Epidermal melanocyte (primary cell): ENCODE data around the gene OXGR1.
"Not testable (repeated sequence)": the region's sequence is repeated elsewhere in the genome, so short reads cannot be mapped to it uniquely, and the experiment has no call there.

Experiments
- DNase-seq: peaks from one replicate; pipeline ENCODE4 v3.0.0; 2011; ENCODE audit warnings: low spot score; ENCODE audit not compliant: insufficient read length

OXGR1 gene

GRCh38 chr13:97005625-97006262, 11.5 kb upstream of the OXGR1 start:
- DNase-seq = no peak

- no peak for DNase-seq
Observed at GRCh38 chr13:97004886-97005285, 10.6 kb upstream of the OXGR1 start.

DNA sequence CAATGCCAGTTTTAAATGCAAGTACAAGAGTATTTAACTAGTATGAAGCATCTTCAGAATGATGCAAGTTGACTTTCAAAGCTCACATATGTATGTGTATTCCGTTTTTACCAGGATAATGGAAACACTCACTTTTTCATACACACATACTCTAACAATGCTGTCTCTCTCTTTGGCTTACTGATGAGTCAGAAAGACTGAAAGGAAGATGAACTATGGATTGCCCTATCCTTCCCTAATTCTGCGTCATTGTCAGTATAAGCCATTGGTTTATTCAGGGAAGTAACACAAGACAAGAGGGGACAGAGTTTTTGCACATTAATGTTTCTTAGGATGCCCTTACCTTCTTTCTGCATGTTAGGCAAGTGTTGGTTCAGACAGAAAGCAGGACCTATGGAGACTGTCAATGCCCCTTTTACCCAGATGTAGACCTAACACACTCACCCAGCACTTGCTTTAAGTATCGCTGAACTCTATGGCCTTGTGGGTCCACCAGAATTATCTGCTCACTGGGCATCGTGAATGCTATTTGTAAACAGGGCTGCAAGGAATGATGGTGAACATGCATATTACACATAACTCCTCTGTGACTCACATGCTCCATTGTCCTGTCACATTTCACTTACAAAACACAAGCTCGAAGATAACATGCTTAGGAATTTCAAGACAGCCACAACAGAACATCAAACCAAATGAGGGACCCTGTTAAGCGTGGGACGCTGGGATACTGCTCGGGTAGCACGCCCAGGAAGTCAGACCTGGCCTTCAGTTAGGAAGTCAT, 10.0 kb upstream of the OXGR1 start:
- DNase-seq = no peak

DNA sequence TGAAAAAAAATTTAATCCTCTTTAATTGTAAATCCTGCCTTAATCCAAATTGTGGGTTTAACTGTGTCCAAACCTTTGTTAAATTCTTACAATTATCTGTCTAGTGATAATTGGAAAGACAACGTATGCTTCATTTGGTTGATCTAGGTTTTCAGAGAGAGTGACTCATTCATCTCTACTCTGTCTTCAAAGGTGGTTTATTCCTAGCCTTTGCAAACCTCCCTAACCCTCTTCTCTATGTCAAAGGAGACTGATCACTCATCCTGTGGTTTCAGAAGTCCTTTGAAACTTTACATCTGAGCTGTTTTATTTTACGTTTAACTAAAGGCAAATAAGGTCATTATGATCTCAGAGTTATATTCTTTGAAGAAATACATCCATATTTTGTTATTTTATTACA, 8.8 kb upstream of the OXGR1 start:
- DNase-seq = no peak

GRCh38 chr13:97002581-97002980, 8.3 kb upstream of the OXGR1 start:
- DNase-seq = no peak

GRCh38 chr13:97001636-97002035, 7.4 kb upstream of the OXGR1 start:
- DNase-seq = no peak

DNA sequence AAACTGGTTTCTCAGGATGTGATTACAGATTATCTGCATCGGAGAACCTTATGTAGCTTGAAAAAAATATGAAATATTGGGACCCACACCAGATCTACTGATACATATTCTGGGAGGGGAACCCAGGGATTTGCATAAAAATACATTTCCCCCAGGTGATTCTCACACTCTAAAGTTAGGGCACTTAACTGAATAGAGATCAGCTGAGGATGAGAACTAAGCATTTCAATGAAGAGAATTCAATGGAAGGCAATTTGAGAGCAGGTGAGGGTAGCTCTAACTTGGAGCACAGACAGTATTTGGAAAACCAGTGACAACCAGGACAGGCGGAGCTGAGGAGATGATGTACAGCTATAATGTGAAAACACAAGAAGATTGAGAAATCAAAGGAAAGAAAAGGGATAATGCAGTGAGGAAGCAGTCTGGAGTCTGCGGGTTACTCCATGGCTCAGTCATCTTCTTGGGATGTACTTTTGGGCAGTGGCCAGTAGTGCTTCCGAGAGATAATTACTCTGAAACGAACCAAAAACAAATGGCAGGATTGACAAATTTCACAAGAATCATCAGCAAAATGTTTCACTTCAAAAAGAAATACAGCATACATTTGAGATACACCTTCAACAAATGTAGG, 6.1 kb upstream of the OXGR1 start:
- no peak for DNase-seq

- DNase-seq = no peak
Observed at GRCh38 chr13:96999091-96999490, 4.8 kb upstream of the OXGR1 start.

GRCh38 chr13:96998051-96998450, 3.8 kb upstream of the OXGR1 start:
- DNase-seq = no peak

- DNase-seq = no peak
Observed at GRCh38 chr13:96996886-96997285, 2.6 kb upstream of the OXGR1 start.

GRCh38 chr13:96996107-96996506, 1.8 kb upstream of the OXGR1 start:
- DNase-seq = no peak

DNA sequence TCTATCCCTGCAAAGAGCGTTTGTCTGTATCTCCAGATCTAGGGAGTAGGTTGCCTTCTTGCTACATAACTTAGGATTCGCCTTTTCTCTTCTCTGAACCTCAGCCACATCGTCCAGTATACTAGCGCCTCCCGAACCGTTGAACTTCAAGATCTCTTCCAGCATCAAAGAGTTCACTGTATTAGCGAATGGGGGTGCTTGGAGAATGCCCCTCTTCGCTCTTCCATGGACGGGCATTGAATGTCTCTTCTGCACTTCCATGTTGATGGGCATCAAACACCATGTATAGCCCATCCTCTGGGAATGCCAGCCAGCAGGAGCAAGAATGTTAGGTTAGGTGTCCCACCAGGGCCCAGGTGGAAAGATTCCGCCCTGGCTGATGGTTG, 575 bp upstream of the OXGR1 start:
- no peak for DNase-seq

- DNase-seq = no peak
Observed at GRCh38 chr13:96993634-96994016, 651 bp downstream of the OXGR1 start.

DNA sequence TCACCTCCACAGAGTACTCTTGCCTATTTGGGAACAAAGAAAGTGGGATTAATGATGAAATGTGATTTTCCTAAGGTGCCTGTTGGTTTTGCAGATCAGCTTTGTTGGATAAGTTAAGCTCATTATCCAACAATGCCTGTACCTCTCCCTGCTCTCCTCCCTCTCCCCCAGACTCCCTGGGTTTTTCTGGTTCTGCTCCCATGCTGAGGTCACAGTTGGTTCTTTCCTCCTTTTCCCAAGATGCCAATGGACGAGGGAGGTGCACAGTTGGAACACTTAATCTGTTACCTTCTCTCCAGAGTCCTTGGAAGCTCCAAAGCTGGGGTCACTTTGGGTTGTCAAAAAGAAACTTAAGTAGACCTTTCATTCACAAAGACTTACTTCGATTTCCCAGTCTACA, 1.6 kb downstream of the OXGR1 start:
- DNase-seq = no peak

DNA sequence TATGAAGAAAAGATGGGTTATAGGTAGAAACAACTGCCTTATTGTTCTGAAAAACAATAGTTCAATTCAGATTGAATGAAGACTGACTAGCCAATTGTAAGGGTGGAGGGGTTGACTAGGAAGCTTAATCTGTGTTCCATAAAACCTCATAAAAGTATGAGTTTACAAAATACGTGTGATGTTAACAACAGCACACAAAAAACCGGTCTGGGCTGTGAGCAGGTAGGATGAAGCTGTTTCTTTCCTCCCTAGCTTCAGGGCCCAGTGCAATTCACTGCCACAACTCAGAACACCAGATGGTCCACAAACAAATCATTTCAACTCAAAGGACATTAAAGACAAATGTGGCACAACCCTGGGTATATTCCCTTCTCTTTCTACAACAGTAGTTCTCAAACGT, 3.2 kb downstream of the OXGR1 start:
- DNase-seq = no peak

- no peak for DNase-seq
Observed at GRCh38 chr13:96988441-96988840, 5.8 kb downstream of the OXGR1 start.

GRCh38 chr13:96984051-96984508, 10.2 kb downstream of the OXGR1 start:
- no peak for DNase-seq

DNA sequence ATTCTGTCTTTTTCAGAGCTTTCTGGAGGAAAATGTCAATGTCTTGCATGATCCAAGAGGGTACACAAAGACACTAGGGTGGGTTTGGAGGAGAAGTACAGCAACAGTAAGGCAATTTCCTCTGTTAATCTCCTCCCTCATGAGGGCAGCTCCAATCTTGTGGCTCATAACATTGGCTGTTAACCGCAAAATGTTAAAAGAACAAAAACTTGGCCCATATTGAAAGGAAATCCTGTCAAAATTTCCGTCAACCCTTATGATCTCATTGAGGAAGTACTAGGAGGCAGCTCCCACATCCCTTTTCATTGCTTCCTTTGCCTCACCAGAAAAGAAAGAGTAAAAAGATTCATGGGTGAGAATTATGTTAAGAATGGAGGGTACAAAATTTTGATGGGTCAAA, 11.6 kb downstream of the OXGR1 start:
- no peak for DNase-seq

- DNase-seq = not testable (repeated sequence)
Observed at GRCh38 chr13:96979861-96980260, 14.4 kb downstream of the OXGR1 start.

- DNase-seq = no peak
Observed at GRCh38 chr13:96968027-96968426, 26.2 kb downstream of the OXGR1 start.

DNA sequence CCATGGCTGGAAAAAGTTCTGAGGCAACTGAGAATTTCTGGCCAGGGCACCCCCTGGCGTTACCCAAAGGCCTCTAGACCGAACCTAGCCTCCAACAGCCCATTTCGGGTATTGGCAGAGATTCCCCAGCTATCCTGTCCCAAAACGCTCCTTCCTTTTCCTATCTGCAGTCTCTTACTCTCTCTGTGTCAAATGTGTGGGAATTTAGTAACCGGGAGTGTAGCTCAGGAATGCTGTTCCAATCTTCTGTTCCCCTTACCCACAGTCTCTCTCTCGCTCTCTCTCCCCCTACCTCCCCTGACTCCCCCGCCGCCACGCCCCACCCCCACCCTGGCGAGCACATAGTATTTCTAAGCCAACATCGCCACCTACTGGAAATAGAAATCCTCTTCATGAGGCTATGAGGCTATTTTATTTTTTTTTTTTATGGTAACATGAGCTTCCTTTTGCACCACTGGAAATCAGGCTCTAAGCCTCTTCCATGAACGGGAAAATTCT, 27.0 kb downstream of the OXGR1 start:
- no peak for DNase-seq

- DNase-seq = no peak
Observed at GRCh38 chr13:96966415-96967102, 27.7 kb downstream of the OXGR1 start.
